CD4-positive, alpha-beta T cell (primary cell): Measurements from ENCODE around the gene MYO1B. TPM values are rescaled to one million over a fixed set of nuclear protein-coding genes. Genes with fewer than 3 reads are reported as not detected.

Source experiments
- ATAC-seq: fragments of 200-7000 bp; cut with Tn5 transposase; one replicate; pipeline ENCODE4 v1.10.0; 2022; ENCODE audit warnings: mild to moderate bottlenecking; ENCODE audit not compliant: poor library complexity
- CTCF ChIA-PET: fragments of 350-600 bp; sonication (Branson Sonifier 250); formaldehyde crosslinking; loops from one replicate; lab custom pipeline; 2021; ENCODE audit warnings: antibody characterized with exemption, inconsistent platforms; lab: Charles Lee
- POLR2A ChIA-PET: fragments of 350-600 bp; sonication (Branson Sonifier 250); formaldehyde crosslinking; loops from one replicate; lab custom pipeline; 2021; ENCODE audit warnings: antibody characterized with exemption, inconsistent platforms; lab: Charles Lee
- DNase-seq, 14 experiments: peaks; one replicate each; pipeline ENCODE4 v3.0.0-alpha.2; 2013 to 2020; ENCODE audit warnings: mixed read lengths in 2 of 14
- H3K27ac ChIP-seq, 2 donors: one replicate each; pipeline versions ENCODE4 v1.5.1 to v1.7.0; 2013; ENCODE audit warnings: low read length in 2 of 2, low read depth in 1 of 2, mild to moderate bottlenecking in 1 of 2
- H3K27me3 ChIP-seq, 2 experiments: 1 replicate in 1 of 2; 2 replicates in 1 of 2; pipeline versions ENCODE4 v1.6.1 to v1.7.0; 2013; ENCODE audit warnings: low read length in 2 of 2, control low read depth in 1 of 2, mild to moderate bottlenecking in 1 of 2, moderate library complexity in 1 of 2; ENCODE audit not compliant: insufficient read depth in 2 of 2, control insufficient read depth in 1 of 2
- H3K36me3 ChIP-seq: one replicate; pipeline ENCODE4 v1.6.1; 2013; ENCODE audit warnings: low read length, control low read depth; ENCODE audit not compliant: insufficient read depth
- H3K4me1 ChIP-seq: one replicate; pipeline ENCODE4 v1.6.1; 2013; ENCODE audit warnings: low read length, control low read depth; ENCODE audit not compliant: insufficient read depth
- H3K4me3 ChIP-seq: one replicate; pipeline ENCODE4 v1.5.1; 2013; ENCODE audit warnings: mild to moderate bottlenecking, low read length, moderate library complexity
- H3K9me3 ChIP-seq, 2 experiments: 1 replicate in 1 of 2; 2 replicates in 1 of 2; pipeline versions ENCODE4 v1.6.1 to v1.7.0; 2013; ENCODE audit warnings: low read length in 2 of 2, mild to moderate bottlenecking in 2 of 2, control low read depth in 1 of 2, moderate library complexity in 1 of 2; ENCODE audit not compliant: control insufficient read depth in 1 of 2, insufficient read depth in 1 of 2
- H3K27ac Mint-ChIP-seq: one replicate; pipeline ENCODE4 v1.8.0; 2020; ENCODE audit warnings: mixed read lengths
- H3K27me3 Mint-ChIP-seq: one replicate; pipeline ENCODE4 v1.8.0; 2021; ENCODE audit warnings: mixed read lengths
- H3K36me3 Mint-ChIP-seq: one replicate; pipeline ENCODE4 v1.8.0; 2021; ENCODE audit warnings: low read depth, mixed read lengths
- H3K4me1 Mint-ChIP-seq: one replicate; pipeline ENCODE4 v1.8.0; 2021; ENCODE audit warnings: low read depth, mixed read lengths
- H3K4me3 Mint-ChIP-seq: one replicate; pipeline ENCODE4 v1.8.0; 2020; ENCODE audit warnings: mild to moderate bottlenecking, mixed read lengths
- H3K9me3 Mint-ChIP-seq: one replicate; pipeline ENCODE4 v1.8.0; 2020; ENCODE audit warnings: mixed read lengths
- intact Hi-C, 2 experiments: fragments of 100-400 bp; cut with DNase I in 1 of 2; cut with micrococcal nuclease in 1 of 2; formaldehyde crosslinking; loops; one replicate each; pipeline versions ENCODE4 v1.15.1 to v1.9.0; 2023 to 2025; cut with DNase I, micrococcal nuclease
- total RNA-seq, 174 experiments: library from RNA in 2 of 174; stranded (reverse) in 2 of 174; gene quantifications; one replicate each; pipeline ENCODE4 v1.2.3 and lab custom pipeline; 2021 to 2026
- TF ChIP-seq, protein P1 (sequence below): fragments of 200-600 bp; IDR thresholded peaks from one replicate; pipeline ENCODE4 v1.8.0; 2022; ENCODE audit warnings: antibody characterized with exemption, mild to moderate bottlenecking

Gene MYO1B
- total RNA-seq, 2 experiments from 2014 or later = 0.98 to 1.3 TPM

DNA sequence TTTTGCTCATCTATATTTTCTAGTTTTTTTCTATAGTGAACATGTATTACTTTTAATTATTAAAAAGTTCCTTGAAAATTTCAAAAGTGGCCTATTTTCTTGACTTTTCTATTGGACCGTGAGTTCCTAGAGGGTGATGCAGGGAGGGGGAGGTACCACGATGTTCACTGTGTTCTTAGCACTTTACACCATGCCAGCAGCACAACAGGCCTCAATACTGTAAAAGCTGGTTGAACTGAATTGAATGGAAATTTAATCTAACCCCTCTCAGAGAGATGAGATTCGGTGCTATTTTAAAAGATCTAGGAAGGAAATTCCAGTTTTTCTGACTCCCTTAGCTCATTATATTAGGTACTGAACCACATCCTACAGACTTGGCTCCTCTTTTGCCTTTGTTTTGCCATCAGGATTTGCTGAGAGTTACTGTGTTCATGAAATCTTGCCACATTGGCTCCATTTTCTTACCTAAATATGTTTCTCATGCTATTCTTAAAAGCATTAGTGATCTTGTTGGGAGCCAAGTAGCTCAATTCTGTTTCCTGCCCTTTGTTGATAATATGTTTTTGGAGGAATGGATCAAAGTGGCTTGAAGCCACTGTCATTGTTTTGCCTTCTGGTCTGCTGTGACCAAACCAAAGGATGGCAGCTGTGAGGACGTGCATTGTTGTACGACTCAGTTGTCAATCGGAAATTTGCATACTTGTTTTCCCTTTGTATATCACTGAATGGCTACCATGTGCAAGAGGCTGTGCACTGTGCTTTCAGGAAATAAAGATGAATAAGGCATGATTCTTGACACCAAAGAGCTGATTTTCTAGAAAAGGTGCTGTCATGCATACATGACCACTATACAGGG lies 25.3 kb downstream of the MYO1B start:
- no peaks in the 10 kb centered on the region for H3K9me3 ChIP-seq
- intact Hi-C loops = no loop called here
- ChIA-PET CTCF (no interaction called here), POLR2A (no interaction called here)
- no peaks in the 10 kb centered on the region for H3K9me3 Mint-ChIP-seq
- no peak overlapping the region for H3K27ac Mint-ChIP-seq
- no peak overlapping the region for H3K4me3 ChIP-seq
- no peak for DNase-seq
- H3K27ac ChIP-seq = no peak overlapping the region
- TF ChIP-seq, protein P1, sequence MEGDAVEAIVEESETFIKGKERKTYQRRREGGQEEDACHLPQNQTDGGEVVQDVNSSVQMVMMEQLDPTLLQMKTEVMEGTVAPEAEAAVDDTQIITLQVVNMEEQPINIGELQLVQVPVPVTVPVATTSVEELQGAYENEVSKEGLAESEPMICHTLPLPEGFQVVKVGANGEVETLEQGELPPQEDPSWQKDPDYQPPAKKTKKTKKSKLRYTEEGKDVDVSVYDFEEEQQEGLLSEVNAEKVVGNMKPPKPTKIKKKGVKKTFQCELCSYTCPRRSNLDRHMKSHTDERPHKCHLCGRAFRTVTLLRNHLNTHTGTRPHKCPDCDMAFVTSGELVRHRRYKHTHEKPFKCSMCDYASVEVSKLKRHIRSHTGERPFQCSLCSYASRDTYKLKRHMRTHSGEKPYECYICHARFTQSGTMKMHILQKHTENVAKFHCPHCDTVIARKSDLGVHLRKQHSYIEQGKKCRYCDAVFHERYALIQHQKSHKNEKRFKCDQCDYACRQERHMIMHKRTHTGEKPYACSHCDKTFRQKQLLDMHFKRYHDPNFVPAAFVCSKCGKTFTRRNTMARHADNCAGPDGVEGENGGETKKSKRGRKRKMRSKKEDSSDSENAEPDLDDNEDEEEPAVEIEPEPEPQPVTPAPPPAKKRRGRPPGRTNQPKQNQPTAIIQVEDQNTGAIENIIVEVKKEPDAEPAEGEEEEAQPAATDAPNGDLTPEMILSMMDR = no peak
- no peaks in the 10 kb centered on the region for H3K4me1 Mint-ChIP-seq
- H3K4me1 ChIP-seq = no peaks in the 10 kb centered on the region
- no peaks in the 10 kb centered on the region for H3K27me3 ChIP-seq
- no peaks in the 10 kb centered on the region for H3K36me3 Mint-ChIP-seq
- H3K4me3 Mint-ChIP-seq = no peak overlapping the region
- H3K36me3 ChIP-seq = no peaks in the 10 kb centered on the region
- peaks cover 6% of the 10 kb centered on the region for H3K27me3 Mint-ChIP-seq
- no peak for ATAC-seq

DNA sequence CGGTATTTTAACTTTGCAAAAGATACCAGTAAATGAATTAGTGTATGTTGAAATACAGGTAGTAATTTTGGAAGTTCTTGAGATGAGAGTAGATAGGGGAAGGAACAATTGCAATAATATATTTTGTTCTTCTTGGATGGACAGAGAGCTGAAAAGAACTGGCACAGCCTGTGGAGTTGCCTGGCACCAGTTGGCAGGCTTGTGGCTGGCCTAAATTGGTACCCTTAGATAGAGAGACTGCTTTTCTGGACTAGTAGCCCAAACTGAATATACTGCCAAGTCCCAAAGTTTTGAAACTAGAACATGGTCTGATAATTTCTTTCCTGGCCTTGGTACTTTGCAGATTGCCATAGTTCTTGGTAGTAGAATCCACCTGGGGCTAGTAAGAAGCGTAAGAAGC lies 26.9 kb downstream of the MYO1B start:
- Histone ChIP-seq H3K27me3 (no peaks in the 10 kb centered on the region), H3K4me3 (no peak overlapping the region), H3K36me3 (no peaks in the 10 kb centered on the region), H3K9me3 (no peaks in the 10 kb centered on the region), H3K27ac (no peak overlapping the region), H3K4me1 (no peaks in the 10 kb centered on the region)
- H3K4me3 Mint-ChIP-seq = no peak overlapping the region
- intact Hi-C loops = no loop called here
- CTCF ChIA-PET = no interaction called here
- H3K36me3 Mint-ChIP-seq = no peaks in the 10 kb centered on the region
- H3K27ac Mint-ChIP-seq = no peak overlapping the region
- POLR2A ChIA-PET = no interaction called here
- TF ChIP-seq, protein P1 = no peak
- ATAC-seq = no peak
- no peaks in the 10 kb centered on the region for H3K9me3 Mint-ChIP-seq
- H3K27me3 Mint-ChIP-seq = peaks cover 11% of the 10 kb centered on the region
- no peak for DNase-seq
- no peaks in the 10 kb centered on the region for H3K4me1 Mint-ChIP-seq

DNA sequence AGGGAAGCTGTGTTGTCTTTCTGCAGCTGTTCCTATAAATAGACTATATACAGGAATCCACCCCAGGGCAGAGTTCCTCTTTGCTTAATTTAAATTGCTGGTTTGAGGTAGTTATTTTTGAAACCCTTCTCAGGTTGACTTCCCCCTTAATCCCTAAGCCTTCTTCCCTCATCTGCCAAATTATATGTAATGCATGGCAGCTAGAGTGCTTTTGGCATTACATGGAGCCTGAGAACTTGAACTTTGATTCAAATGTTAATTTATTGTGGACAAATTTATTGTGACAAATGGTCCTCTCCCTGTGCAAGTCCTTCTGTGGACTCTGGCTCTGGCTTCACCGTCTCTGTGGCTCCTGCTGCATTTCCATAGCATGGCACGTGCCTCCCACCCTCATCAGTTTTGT lies 29.2 kb downstream of the MYO1B start:
- intact Hi-C loops = no loop called here
- peak in 1 of 14 experiments; percentile 1 for DNase-seq
- H3K4me3 ChIP-seq = no peak overlapping the region
- ATAC-seq = no peak
- Mint-ChIP-seq H3K9me3 (no peaks in the 10 kb centered on the region), H3K27me3 (peaks cover 11% of the 10 kb centered on the region), H3K4me1 (no peaks in the 10 kb centered on the region), H3K36me3 (no peaks in the 10 kb centered on the region), H3K4me3 (no peak overlapping the region), H3K27ac (no peak overlapping the region)
- H3K4me1 ChIP-seq = no peaks in the 10 kb centered on the region
- no peaks in the 10 kb centered on the region for H3K36me3 ChIP-seq
- no peaks in the 10 kb centered on the region for H3K9me3 ChIP-seq
- TF ChIP-seq, protein P1 = no peak
- POLR2A ChIA-PET = no interaction called here
- CTCF ChIA-PET = no interaction called here
- no peak overlapping the region for H3K27ac ChIP-seq
- no peaks in the 10 kb centered on the region for H3K27me3 ChIP-seq
